ENCODE data around the gene CDH23. TPM values are rescaled to one million over a fixed set of nuclear protein-coding genes. Genes with fewer than 3 reads are reported as not detected.

CDH23 gene
- polyA plus RNA-seq, 4 donors: 0.75 to 2.0 (median 1.3) TPM

DNA sequence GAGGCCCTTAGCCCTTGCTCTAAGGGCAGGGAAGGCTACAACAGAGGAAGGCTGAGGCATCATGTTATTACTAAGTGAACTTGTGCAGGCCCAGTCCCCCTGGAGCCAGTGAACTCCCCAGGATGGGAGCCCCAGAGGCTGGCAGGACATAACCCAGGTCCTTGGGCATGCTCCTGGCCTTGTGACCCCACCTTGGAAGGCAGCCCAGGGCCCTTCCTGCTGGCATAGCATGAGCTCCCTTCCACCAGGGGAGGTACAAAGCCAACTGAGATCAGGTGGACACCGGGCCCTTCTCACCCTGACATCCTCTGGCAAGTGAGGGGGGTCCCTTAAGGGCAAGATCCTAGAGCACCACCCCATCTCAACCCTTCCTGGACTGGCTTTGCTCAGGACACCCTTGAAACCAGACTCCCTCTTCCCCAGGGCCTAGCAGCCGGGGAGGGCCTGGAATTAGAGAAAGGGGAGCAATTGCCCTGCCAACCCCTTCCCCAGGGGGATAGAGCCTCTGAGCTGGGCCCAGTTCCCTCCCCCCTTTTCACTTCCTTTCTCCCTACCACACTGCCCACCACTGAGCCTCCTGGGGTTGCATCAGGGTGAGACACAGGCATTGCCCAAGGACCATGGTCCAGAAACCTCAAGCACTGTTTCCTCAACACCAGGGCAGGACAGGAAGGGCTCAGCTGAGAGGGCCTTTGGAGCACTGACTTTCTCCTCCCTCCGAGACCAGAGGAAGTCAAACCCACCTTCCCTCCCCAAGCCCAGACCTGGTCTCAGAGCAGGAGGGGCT is 378.4 kb downstream of the CDH23 start:
- no peak for DNase-seq (ENCODE audit: low read depth in 4 of 4, low spot score in 2 of 4)

- no peak for DNase-seq (ENCODE audit: low read depth in 4 of 4, low spot score in 2 of 4)
Measured at GRCh38 chr10:71776481-71776925, 379.8 kb downstream of the CDH23 start.

DNA sequence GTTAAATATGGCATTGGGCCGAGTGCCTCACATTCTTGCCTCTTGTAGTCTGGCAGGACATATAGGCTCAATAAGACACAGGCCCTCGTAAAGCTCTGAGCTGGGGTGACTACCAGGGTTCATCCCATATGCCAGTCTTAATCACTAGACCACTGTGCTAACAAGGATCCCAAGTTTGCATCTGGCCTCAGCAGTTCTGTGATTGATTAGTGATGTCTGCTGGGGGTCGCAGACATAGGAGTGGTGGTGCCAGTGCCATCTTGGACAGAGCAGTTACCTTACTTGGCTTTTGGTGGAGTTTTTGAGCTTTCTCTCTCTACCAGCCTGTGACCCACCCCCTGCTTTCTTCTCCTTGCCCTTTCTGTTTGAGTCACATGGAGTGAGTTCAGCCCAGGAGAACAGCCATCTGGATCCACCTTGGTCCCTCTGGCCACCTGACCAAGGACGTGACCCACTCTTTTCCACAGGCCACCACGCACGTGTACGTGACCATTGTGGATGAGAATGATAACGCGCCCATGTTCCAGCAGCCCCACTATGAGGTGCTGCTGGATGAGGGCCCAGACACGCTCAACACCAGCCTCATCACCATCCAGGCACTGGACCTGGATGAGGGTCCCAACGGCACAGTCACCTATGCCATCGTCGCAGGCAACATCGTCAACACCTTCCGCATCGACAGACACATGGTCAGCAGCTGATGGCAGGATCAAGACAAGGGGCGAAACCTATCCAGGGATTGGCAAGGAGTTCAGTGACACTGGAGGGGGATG is 380.7 kb downstream of the CDH23 start:
- DNase-seq (ENCODE audit: low read depth in 4 of 4, low spot score in 2 of 4): no peak

GRCh38 chr10:71778071-71778825 is 381.5 kb downstream of the CDH23 start:
- DNase-seq (ENCODE audit: low read depth in 4 of 4, low spot score in 2 of 4): no peak

- no peak for DNase-seq (ENCODE audit: low read depth in 4 of 4, low spot score in 2 of 4)
Measured at GRCh38 chr10:71779641-71780040, 382.9 kb downstream of the CDH23 start.

DNA sequence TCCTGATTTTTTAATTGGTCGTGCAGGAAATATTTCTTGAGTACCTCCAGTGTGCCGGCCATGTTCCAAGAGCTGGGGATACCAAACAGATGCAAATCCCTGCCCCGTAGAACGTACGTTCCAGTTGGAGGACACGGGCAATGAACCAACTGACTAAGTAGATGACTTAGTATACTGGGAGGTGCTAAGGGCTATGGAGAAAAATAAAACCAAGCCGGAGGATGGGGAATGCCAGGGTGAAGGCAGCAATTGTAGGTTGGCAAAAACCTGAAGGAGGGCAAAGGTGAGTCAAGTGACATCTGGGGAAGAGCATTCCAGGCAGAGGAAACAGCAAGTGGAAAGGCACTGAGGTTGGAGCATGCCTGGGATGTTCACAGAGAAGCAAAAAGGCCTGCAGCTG is 383.4 kb downstream of the CDH23 start:
- no peak for DNase-seq (ENCODE audit: low read depth in 4 of 4, low spot score in 2 of 4)

DNA sequence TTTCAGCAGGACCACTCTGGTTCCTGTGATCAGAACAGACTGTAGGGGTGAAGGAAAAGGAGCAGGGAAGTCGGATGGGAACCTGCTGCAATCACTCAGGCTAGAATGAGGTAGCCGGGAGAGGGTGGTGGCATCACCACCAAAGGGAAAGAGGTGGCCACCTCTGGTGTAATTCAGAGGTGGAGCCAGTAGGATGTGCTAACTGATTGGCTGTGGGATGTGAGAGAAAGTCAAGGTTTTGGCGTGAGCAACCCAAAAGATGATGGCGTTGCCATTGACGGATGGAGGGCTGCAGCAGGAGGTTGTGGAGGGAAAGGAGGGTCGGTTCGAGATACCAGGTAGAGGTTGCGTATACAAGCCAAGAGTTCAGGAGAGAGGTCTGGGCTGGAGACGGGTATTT is 384.0 kb downstream of the CDH23 start:
- no peak for DNase-seq (ENCODE audit: low read depth in 4 of 4, low spot score in 2 of 4)

- no peak for DNase-seq (ENCODE audit: low read depth in 4 of 4, low spot score in 2 of 4)
Measured at GRCh38 chr10:71782221-71782916, 385.6 kb downstream of the CDH23 start.

DNA sequence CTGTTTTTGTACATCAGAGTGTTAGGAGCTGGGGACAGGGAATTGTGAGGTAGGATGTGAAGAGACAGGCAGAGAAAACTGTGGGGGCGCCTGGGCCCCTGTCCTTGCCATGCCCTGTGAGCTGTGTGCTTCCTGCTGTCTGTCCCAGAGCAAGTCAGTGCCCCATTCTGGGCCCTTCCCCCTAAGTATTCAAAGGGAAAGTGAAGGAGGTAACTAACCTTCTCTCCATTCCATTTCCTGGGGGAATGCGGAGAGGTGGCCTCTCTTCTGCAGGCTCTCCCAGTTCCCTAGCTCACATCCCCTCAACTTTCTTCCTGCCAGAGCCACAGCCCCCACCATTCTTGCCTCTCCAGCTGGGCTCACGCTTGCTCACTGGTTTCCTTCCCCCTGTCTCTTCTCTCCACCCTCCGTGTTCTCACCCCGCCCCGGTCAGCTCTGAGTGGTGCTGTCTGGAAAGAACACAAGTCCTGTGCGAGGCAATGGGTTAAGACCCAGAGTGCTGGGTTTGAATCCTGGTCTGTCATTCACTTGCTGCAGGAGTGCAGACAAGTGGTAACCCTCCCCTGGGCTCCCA is 386.3 kb downstream of the CDH23 start:
- no peak for DNase-seq (ENCODE audit: low read depth in 4 of 4, low spot score in 2 of 4)

DNA sequence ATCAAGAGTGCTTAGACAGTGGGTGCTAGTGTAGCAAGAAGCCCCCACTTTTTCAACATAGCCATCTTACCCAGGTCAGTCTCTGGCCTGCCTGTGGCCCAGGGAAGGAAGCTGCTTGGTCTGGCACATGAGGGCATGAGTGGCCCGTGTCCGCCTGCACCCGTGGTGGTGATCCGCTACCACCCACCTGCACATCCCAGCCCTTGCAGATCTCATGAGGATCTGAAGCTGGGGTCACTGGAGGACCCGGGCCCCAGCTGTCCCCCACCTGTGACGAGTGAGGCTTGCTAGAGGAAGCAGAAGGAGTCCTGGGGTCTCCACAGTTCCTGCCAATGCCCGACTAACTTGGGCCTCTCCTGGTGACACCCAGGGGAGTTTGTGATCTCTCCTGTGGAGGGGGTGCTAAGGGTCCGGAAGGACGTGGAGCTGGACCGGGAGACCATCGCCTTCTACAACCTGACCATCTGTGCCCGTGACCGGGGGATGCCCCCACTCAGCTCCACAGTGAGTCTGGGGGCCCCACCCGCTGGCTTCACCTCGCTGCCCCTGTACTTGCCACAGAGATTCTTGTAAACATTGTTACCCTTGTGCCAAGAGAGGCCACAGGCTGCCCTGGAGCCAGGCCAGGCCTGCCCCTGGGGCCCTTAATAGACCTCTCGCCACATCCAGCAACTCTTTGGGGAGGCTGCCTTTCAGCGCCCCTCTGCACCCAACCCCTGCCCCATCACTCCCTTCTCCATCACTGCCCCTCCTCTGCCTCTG is 387.4 kb downstream of the CDH23 start:
- DNase-seq (ENCODE audit: low read depth in 4 of 4, low spot score in 2 of 4): no peak

DNA sequence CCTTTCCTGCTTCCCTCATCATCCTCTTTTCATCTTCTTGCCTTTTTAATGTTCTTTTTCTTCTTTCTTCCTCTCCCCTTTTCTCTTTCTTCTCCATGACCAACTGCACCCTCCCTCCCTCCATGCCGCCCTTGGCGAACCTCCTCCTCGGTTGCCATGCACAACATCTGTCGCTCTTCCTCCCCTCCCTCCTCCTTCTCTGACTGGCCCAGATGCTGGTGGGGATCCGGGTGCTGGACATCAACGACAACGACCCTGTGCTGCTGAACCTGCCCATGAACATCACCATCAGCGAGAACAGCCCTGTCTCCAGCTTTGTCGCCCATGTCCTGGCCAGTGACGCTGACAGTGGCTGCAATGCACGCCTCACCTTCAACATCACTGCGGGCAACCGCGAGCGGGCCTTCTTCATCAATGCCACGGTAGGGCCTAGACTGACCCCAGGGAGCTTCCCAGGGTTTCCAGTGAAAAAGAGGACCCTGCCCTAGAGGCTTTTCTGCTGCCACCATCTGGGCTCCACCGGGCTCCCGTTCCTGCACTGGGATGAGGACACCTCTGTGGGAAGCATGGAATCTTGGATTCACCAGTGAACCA is 388.1 kb downstream of the CDH23 start:
- DNase-seq (ENCODE audit: low read depth in 4 of 4, low spot score in 2 of 4): no peak

- DNase-seq (ENCODE audit: low read depth in 4 of 4, low spot score in 2 of 4): no peak
Measured at GRCh38 chr10:71788954-71789353, 392.2 kb downstream of the CDH23 start.

DNA sequence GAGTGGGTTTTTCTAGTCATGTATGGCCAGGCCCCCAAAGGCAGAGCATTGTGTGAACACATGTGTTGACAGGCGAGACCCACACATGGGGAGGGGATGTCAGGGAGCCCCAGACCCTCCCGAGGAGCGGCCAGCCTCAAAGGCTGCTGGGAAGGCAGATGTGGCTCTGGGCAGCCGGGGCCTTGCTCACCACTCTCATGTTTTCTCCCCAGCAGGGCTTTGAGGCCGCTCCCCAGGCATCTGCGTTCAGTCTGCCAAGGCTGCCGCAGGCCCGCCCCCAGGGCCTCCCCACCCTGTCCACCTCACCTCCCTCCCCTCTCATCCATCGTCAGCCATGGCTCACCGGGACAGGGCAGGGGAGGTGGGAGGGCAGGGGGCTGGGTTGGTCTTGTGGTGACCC is 393.2 kb downstream of the CDH23 start:
- DNase-seq (ENCODE audit: low read depth in 4 of 4, low spot score in 2 of 4): no peak

GRCh38 chr10:71790749-71791440 is 394.2 kb downstream of the CDH23 start:
- DNase-seq (ENCODE audit: low read depth in 4 of 4, low spot score in 2 of 4): no peak

GRCh38 chr10:71795248-71795647 is 398.5 kb downstream of the CDH23 start:
- DNase-seq (ENCODE audit: low read depth in 4 of 4, low spot score in 2 of 4): peak in 1 of 4 donors; percentile 55

DNA sequence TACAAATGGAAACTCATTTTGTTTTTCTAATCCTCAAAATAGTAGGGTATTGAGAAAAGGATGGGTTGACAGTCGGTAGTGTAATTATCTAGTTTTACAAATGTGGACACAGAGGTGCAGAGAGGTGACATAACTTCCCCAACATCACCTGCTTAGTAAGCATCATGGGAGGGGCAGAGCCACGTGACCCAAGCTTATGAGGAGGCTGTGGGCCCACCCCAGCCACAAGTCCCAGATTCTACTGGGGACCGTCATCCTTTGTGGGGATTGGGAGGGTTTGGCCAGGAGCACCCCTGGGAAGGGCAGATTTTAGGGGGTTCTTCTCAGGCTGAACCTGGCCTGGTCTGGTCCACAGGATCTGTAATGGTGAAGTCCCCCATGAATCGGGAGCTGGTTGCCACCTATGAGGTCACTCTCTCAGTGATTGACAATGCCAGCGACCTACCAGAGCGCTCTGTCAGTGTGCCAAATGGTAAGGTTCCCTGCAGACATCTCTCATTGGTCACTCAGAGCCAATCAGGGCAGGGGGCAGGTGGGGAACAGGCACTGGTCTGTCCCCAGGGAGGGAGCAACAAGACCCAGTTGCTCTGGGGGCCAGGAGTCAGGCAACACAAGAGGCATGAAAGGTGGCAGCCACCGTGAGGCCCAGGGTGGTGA is 400.2 kb downstream of the CDH23 start:
- DNase-seq (ENCODE audit: low read depth in 4 of 4, low spot score in 2 of 4): no peak

DNA sequence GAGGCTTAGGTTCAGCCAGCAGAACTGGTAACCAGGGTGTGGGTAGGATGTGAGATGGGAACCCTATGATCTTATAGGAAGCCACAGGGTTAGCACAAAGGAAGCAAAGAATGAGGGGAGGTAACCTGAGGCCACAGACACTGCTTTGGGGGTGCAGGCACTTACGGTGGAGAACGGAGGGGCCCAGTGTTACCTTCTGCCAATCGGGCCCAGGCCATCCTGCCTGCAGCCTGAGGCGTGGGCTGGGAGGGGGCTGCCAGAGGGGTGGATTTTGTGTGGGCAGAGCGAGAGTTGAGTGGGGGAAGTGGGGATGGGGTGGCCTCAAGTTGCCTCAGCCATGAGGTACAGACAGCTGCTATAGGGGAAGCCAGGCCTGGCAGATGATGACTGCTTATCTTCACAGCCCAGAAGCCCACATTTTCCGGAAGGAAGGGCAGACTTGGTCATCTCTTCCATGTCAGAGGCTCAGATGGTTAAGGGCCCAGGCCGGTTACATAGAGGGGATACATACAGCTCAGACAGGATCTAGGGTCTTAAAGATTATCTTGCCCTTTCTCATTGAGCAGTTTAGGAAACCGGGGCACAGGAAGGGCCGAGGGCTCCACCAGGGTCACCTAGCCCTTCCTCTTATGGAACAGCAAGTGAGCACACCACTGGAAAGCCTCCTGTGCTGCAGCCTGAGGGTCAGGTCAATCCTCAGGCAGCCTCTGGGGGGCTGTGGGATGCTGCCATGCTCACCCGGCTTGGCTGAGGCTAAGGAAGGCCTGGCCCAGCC is 401.0 kb downstream of the CDH23 start:
- no peak for DNase-seq (ENCODE audit: low read depth in 4 of 4, low spot score in 2 of 4)
